Effector memory CD8-positive, alpha-beta T cell (primary cell): ENCODE measurements around the gene TUBA1C.
A peak's percentile ranks its signal among the peaks of the same experiment; 100 is the strongest.

Experiments used
- ATAC-seq: fragments of 150-1000 bp; cut with Tn5 transposase; replicated peaks from 2 replicates; pipeline ENCODE4 v1.10.0; 2021; ENCODE audit warnings: mild to moderate bottlenecking, moderate library complexity
- DNase-seq, 3 experiments: peaks; one replicate each; pipeline ENCODE4 v3.0.0; 2021
- H3K27ac Mint-ChIP-seq, 2 donors: one replicate each; pipeline ENCODE4 v1.8.0; 2022; ENCODE audit warnings: mild to moderate bottlenecking in 2 of 2, mixed read lengths in 2 of 2, moderate library complexity in 2 of 2
- H3K27me3 Mint-ChIP-seq, 2 donors: one replicate each; pipeline ENCODE4 v1.8.0; 2022; ENCODE audit warnings: mixed read lengths in 2 of 2
- H3K36me3 Mint-ChIP-seq: one replicate; pipeline ENCODE4 v1.8.0; 2022; ENCODE audit warnings: mild to moderate bottlenecking, moderate library complexity, mixed read lengths; ENCODE audit not compliant: insufficient read depth
- H3K4me1 Mint-ChIP-seq, 2 donors: one replicate each; pipeline ENCODE4 v1.8.0; 2022; ENCODE audit warnings: low read depth in 2 of 2, mixed read lengths in 2 of 2
- H3K4me3 Mint-ChIP-seq, 2 donors: one replicate each; pipeline ENCODE4 v1.8.0; 2022; ENCODE audit warnings: mild to moderate bottlenecking in 2 of 2, mixed read lengths in 2 of 2, moderate library complexity in 2 of 2
- H3K9me3 Mint-ChIP-seq, 2 donors: one replicate each; pipeline ENCODE4 v1.8.0; 2022; ENCODE audit warnings: mixed read lengths in 2 of 2

Gene TUBA1C

DNA sequence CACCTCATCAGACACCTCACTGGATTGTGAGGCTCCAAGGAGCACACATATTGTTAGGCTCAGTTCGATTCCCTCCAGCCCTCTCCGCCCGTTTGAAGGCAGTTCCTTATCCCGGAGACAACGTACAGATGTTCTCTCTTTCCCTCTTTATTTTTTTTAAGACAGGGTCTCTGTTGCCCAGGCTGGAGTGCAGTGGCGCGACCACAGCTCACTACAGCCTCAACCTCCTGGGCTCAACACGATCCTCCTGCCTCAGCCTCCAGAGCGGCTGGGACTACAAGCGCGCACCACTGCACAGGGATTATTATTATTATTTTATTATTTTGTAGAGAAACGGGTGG is 57.5 kb downstream of the TUBA1C start:
- peak overlapping the region; percentile 87 to 92 for H3K4me3 Mint-ChIP-seq
- H3K4me1 Mint-ChIP-seq, result peaks cover 11 to 12% of the 10 kb centered on the region in 2 donors
- peak overlapping the region in 1 of 2 donors; percentile 55 for H3K27ac Mint-ChIP-seq
- no peaks in the 10 kb centered on the region for H3K9me3 Mint-ChIP-seq
- ATAC-seq (no peak), DNase-seq (no peak)
- H3K36me3 Mint-ChIP-seq, result peaks cover 10% of the 10 kb centered on the region
- no peaks in the 10 kb centered on the region for H3K27me3 Mint-ChIP-seq

DNA sequence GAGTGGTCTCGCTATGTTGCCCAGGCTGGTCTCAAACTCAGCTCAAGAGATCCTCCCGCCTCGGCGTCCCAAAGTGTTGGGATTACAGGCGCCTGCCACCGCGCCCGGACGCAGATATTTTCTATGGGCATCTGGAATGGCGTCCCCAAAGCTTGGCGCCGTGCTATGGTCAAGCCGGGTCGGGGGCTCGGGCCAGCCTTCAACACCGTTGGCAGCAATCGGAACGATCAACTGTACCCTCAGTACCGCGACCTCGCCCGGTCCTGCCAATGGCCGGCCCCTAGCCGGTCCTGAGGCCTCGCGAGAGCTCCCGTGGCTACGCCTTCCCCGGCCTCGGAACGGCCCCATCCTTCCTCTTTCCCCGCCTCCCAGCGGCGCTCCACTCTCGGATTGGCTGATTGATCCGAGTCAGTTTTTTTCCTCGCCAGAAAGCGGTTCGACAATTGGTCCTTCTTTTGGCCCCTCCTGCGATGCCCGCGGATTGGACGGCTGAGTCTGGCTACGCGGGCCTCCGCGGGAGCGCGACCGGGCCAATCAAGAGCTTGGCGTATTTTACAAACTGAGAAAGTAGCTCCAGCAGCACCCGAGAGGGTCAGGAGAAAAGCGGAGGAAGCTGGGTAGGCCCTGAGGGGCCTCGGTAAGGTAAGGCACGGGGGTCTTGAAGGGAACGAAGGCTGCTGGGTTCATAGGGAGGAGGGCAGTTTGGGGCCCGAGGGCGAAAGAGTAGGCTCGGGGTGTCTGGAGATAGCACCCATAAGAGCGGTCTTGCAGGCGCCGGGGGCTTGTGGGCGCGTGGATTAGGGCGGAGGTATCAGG is 58.0 kb downstream of the TUBA1C start, which contains the start of gene TROAP:
Gene TROAP (plus strand): TSS at position 548 of the 816 bp plus-strand sequence. CDS start 354 bp downstream, outside the sequence.
- peaks cover 12% of the 10 kb centered on the region for H3K36me3 Mint-ChIP-seq
- H3K4me3 Mint-ChIP-seq, result peak within 1 kb of the TSS; percentile 87 to 92
- DNase-seq, result peak; percentile 96 to 97 (median 96)
- ATAC-seq, result peak; percentile 96
- peak within 1 kb of the TSS in 1 of 2 donors; percentile 55 for H3K27ac Mint-ChIP-seq
- H3K27me3 Mint-ChIP-seq, result no peaks in the 10 kb centered on the region
- peaks cover 11 to 12% of the 10 kb centered on the region in 2 donors for H3K4me1 Mint-ChIP-seq
- no peaks in the 10 kb centered on the region for H3K9me3 Mint-ChIP-seq

DNA sequence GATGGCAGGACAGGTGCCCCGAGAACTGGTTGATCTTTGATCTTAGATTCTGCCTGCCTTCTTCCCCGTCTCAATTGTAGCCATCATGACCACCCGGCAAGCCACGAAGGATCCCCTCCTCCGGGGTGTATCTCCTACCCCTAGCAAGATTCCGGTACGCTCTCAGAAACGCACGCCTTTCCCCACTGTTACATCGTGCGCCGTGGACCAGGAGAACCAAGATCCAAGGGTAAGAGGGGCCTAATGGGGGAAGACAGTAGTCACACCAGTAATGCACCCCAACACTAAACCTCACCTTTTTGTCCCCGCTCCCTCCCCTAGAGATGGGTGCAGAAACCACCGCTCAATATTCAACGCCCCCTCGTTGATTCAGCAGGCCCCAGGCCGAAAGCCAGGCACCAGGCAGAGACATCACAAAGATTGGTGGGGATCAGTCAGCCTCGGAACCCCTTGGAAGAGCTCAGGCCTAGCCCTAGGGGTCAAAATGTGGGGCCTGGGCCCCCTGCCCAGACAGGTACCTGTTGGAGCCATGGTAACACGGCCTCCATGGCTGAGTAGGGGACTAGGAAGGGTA is 58.7 kb downstream of the TUBA1C start:
- Mint-ChIP-seq H3K9me3 (no peaks in the 10 kb centered on the region), H3K27ac (peak overlapping the region in 1 of 2 donors; percentile 55), H3K36me3 (peaks cover 13% of the 10 kb centered on the region), H3K4me3 (peak overlapping the region; percentile 87 to 92), H3K27me3 (no peaks in the 10 kb centered on the region), H3K4me1 (peaks cover 11 to 12% of the 10 kb centered on the region in 2 donors)
- DNase-seq, result no peak
- no peak for ATAC-seq
